ENCODE measurements around the gene HBS1L.

The HBS1L gene

DNA sequence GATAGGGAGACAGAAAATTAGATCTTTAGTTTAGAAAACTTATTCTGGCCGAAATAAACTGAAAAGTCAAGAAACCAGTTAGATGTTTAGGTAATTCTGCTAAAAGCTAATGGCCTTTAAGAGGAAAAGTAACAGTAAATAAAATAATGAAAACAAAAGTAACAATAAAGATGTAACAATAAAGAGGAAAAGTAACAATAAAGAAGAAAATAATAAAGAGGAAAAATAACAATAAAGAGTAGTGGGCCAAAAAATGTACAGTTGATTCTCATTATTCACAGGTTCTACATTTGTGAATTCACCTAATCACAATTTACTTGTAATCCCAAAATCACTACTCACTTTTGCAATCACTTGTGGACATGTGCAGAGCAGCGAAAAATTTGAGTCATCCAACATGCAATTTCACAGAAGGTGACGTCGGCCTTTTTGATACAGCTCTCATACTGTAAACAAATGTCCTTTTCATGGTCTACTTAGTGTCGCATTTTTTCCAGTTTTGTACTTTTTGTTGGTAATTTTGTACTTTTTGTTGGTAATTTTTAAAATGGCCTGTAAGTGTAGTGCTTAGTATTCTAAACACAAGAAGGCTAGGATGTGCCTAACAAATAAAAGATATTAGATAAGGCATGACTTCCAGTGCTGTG is 24.0 kb downstream of the HBS1L start:
- Histone ChIP-seq H3K27me3 (ENCODE audit: insufficient read depth, low read length, poor library complexity) (no peaks in the 10 kb centered on the region), H3K4me1 (ENCODE audit: insufficient read depth, low read length) (no peaks in the 10 kb centered on the region), H4K20me1 (ENCODE audit: insufficient read depth, low read length) (peaks cover 12% of the 10 kb centered on the region; the same call in 1 of the 2 replicates), H3K27ac (ENCODE audit: low read length) (no peak overlapping the region), H2AFZ (ENCODE audit: low read depth, low read length) (no peak overlapping the region), H3K4me2 (ENCODE audit: insufficient read depth, low read length) (no peak overlapping the region), H3K79me2 (ENCODE audit: insufficient read depth, low read length) (peaks cover 87% of the 10 kb centered on the region), H3K9ac (ENCODE audit: low read depth, low read length) (no peak overlapping the region), H3K9me3 (ENCODE audit: insufficient read depth, low read length, severe bottlenecking) (no peaks in the 10 kb centered on the region), H3K4me3 (ENCODE audit: low read depth in 1 of 2, low read length in 2 of 2) (no peak overlapping the region), H3K36me3 (ENCODE audit: insufficient read depth, low read length) (peaks cover 53% of the 10 kb centered on the region)
- DNase-seq (no peak), ATAC-seq (ENCODE audit: insufficient read depth, low read depth) (no peak)
- TF ChIP-seq EZH2 (IDR thresholded peaks at IDR 0.05; ENCODE audit: borderline replicate concordance, low read depth, low read length, severe bottlenecking), result no peak
- TF ChIP-seq, protein P1, sequence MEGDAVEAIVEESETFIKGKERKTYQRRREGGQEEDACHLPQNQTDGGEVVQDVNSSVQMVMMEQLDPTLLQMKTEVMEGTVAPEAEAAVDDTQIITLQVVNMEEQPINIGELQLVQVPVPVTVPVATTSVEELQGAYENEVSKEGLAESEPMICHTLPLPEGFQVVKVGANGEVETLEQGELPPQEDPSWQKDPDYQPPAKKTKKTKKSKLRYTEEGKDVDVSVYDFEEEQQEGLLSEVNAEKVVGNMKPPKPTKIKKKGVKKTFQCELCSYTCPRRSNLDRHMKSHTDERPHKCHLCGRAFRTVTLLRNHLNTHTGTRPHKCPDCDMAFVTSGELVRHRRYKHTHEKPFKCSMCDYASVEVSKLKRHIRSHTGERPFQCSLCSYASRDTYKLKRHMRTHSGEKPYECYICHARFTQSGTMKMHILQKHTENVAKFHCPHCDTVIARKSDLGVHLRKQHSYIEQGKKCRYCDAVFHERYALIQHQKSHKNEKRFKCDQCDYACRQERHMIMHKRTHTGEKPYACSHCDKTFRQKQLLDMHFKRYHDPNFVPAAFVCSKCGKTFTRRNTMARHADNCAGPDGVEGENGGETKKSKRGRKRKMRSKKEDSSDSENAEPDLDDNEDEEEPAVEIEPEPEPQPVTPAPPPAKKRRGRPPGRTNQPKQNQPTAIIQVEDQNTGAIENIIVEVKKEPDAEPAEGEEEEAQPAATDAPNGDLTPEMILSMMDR (IDR thresholded peaks at IDR 0.05; ENCODE audit: borderline replicate concordance, extremely low read depth, low read length, poor library complexity, severe bottlenecking), result no peak

DNA sequence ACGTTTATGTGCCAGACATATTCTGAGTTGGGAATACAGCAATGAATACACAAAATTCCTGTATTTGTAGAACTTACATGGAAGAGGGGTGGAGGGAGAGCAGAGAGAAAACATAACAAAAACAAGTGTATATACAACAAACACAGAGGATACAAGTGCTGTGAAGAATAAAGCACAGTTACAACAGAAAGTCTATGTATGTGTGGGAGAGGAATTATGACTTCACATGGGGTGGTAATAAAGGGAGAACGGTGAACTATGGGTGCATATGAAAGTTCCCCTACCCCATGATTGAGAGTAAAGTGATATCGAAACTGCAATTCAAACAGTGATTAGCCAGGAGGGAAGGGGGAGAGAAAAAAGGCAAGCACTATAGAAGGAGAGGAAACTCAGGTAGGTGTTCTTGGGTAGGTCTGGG is 24.6 kb downstream of the HBS1L start:
- no peaks in the 10 kb centered on the region for H3K9me3 ChIP-seq (ENCODE audit: insufficient read depth, low read length, severe bottlenecking)
- no peak overlapping the region for H3K27ac ChIP-seq (ENCODE audit: low read length)
- no peaks in the 10 kb centered on the region for H3K27me3 ChIP-seq (ENCODE audit: insufficient read depth, low read length, poor library complexity)
- DNase-seq (no peak), ATAC-seq (ENCODE audit: insufficient read depth, low read depth) (no peak)
- no peak overlapping the region for H3K4me2 ChIP-seq (ENCODE audit: insufficient read depth, low read length)
- no peak overlapping the region for H2AFZ ChIP-seq (ENCODE audit: low read depth, low read length)
- H3K4me3 ChIP-seq (ENCODE audit: low read depth in 1 of 2, low read length in 2 of 2), result no peak overlapping the region
- H3K79me2 ChIP-seq (ENCODE audit: insufficient read depth, low read length), result peaks cover 90% of the 10 kb centered on the region
- no peak overlapping the region for H3K9ac ChIP-seq (ENCODE audit: low read depth, low read length)
- H4K20me1 ChIP-seq (ENCODE audit: insufficient read depth, low read length), result peaks cover 12% of the 10 kb centered on the region; the same call in 1 of the 2 replicates
- H3K36me3 ChIP-seq (ENCODE audit: insufficient read depth, low read length), result peaks cover 53% of the 10 kb centered on the region
- no peaks in the 10 kb centered on the region for H3K4me1 ChIP-seq (ENCODE audit: insufficient read depth, low read length)
- TF ChIP-seq EZH2 (IDR thresholded peaks at IDR 0.05; ENCODE audit: borderline replicate concordance, low read depth, low read length, severe bottlenecking), result no peak
- TF ChIP-seq, protein P1 (IDR thresholded peaks at IDR 0.05; ENCODE audit: borderline replicate concordance, extremely low read depth, low read length, poor library complexity, severe bottlenecking), result no peak

DNA sequence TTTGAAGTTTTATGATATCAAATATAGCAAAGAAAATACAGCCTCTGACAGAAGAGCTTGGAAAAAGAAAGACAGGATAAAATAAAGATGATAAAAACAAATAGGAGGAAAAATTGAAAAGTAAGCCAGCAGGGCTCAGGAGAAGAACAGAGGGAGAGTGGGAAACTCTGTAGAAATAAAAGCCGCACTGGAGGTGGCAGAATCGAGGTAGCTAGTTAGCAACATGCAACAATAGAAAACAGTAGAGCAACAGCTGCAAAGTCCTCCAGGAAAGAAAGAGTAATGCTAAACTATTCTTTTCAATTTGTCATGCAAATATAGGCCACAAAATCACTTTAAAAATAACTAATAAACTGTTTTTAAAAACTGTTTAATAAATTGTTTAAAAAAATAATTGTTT is 28.8 kb downstream of the HBS1L start:
- ATAC-seq (ENCODE audit: insufficient read depth, low read depth), result no peak
- Histone ChIP-seq H3K79me2 (ENCODE audit: insufficient read depth, low read length) (peaks cover 96% of the 10 kb centered on the region), H3K27ac (ENCODE audit: low read length) (no peak overlapping the region), H3K4me3 (ENCODE audit: low read depth in 1 of 2, low read length in 2 of 2) (no peak overlapping the region), H3K9me3 (ENCODE audit: insufficient read depth, low read length, severe bottlenecking) (no peaks in the 10 kb centered on the region), H3K4me1 (ENCODE audit: insufficient read depth, low read length) (peaks cover 20% of the 10 kb centered on the region), H2AFZ (ENCODE audit: low read depth, low read length) (no peak overlapping the region), H3K27me3 (ENCODE audit: insufficient read depth, low read length, poor library complexity) (no peaks in the 10 kb centered on the region), H3K36me3 (ENCODE audit: insufficient read depth, low read length) (peaks cover 22% of the 10 kb centered on the region), H3K4me2 (ENCODE audit: insufficient read depth, low read length) (no peak overlapping the region), H3K9ac (ENCODE audit: low read depth, low read length) (no peak overlapping the region), H4K20me1 (ENCODE audit: insufficient read depth, low read length) (peaks cover 1% of the 10 kb centered on the region; the same call in 1 of the 2 replicates)
- TF ChIP-seq, protein P1 (IDR thresholded peaks at IDR 0.05; ENCODE audit: borderline replicate concordance, extremely low read depth, low read length, poor library complexity, severe bottlenecking), result no peak
- TF ChIP-seq EZH2 (IDR thresholded peaks at IDR 0.05; ENCODE audit: borderline replicate concordance, low read depth, low read length, severe bottlenecking), result no peak
- no peak for DNase-seq

Data from DND-41 (cell line).